NCI-H1105 treated with DMSO at 0.1 percent for 48 hours (cell line): Measurements from ENCODE around the gene USP17L25.
"Not testable (repeated sequence)": the region's sequence is repeated elsewhere in the genome, so short reads cannot be mapped to it uniquely, and the experiment has no call there.

Experiments used
- DNase-seq: peaks from one replicate; lab custom pipeline; 2025; lab: John Stamatoyannopoulos, UW

Gene USP17L25

DNA sequence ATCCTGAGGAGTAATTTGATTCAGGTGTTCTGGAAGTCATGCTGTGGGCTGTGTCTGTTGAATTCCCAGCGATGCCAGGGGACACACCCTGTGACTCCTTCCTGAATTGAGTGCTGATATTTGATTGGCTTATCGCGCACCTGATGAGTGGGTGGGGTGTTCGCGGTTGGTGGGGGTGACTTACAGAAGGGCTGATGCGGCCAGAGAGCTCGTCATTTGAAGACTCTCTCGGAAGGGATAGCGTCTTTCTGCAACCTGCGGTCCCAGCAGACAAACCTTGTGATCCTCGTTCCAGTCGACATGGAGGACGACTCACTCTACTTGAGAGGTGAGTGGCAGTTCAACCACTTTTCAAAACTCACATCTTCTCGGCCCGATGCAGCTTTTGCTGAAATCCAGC is at the start of gene USP17L25:
Gene USP17L25, plus strand, starts transcription at position 301 of the 400 bp plus-strand sequence. Its CDS starts 0 bp downstream, at position 301.
- not testable (repeated sequence) for DNase-seq

DNA sequence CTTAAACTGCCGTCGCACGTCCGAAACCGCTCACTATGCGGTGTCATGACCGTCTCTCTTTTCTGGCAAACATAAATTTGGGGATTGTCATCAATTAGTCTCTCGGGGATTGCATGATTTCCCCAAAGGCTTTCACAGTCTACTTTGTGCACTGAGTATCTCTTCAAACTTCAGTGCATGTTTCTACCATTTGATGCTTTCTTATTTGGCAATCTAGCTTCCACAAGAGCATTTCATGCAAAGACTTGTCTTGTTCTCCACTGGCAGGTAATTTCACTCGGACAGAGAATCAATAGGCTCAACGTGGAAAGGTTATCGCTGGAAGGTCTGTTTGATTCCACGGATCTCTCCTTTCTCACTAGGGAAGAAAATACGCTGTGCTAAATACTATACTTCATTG is 5.5 kb upstream of the USP17L25 start:
- not testable (repeated sequence) for DNase-seq

DNA sequence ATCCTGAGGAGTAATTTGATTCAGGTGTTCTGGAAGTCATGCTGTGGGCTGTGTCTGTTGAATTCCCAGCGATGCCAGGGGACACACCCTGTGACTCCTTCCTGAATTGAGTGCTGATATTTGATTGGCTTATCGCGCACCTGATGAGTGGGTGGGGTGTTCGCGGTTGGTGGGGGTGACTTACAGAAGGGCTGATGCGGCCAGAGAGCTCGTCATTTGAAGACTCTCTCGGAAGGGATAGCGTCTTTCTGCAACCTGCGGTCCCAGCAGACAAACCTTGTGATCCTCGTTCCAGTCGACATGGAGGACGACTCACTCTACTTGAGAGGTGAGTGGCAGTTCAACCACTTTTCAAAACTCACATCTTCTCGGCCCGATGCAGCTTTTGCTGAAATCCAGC is 4.8 kb upstream of the USP17L25 start, which contains the start of gene USP17L24:
Gene USP17L24, plus strand, starts transcription at position 301 of the 400 bp plus-strand sequence. Its CDS starts 0 bp downstream, at position 301.
- not testable (repeated sequence) for DNase-seq

DNA sequence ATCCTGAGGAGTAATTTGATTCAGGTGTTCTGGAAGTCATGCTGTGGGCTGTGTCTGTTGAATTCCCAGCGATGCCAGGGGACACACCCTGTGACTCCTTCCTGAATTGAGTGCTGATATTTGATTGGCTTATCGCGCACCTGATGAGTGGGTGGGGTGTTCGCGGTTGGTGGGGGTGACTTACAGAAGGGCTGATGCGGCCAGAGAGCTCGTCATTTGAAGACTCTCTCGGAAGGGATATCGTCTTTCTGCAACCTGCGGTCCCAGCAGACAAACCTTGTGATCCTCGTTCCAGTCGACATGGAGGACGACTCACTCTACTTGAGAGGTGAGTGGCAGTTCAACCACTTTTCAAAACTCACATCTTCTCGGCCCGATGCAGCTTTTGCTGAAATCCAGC is 4.6 kb downstream of the USP17L25 start, which contains the start of gene USP17L26:
Gene USP17L26, plus strand, starts transcription at position 301 of the 400 bp plus-strand sequence. Its CDS starts 0 bp downstream, at position 301.
- DNase-seq: not testable (repeated sequence)

- not testable (repeated sequence) for DNase-seq
These were observed 9.4 kb downstream of the USP17L25 start, which contains the start of gene USP17L5 for GRCh38 chr4:9339103-9339502. USP17L5 (plus strand) TSS chr4:9339403; CDS start chr4:9339403, 0 bp downstream.

GRCh38 chr4:9343848-9344247 is 14.1 kb downstream of the USP17L25 start, which contains the start of gene USP17L27:
USP17L27 (plus strand) TSS chr4:9344148; CDS start chr4:9344148, 0 bp downstream.
- DNase-seq: not testable (repeated sequence)

- DNase-seq: not testable (repeated sequence)
These were observed 18.9 kb downstream of the USP17L25 start, which contains the start of gene USP17L28 for GRCh38 chr4:9348593-9348992. USP17L28 (plus strand) TSS chr4:9348893; CDS start chr4:9348893, 0 bp downstream.

- DNase-seq: not testable (repeated sequence)
These were observed 21.2 kb downstream of the USP17L25 start for GRCh38 chr4:9350866-9351265.

DNA sequence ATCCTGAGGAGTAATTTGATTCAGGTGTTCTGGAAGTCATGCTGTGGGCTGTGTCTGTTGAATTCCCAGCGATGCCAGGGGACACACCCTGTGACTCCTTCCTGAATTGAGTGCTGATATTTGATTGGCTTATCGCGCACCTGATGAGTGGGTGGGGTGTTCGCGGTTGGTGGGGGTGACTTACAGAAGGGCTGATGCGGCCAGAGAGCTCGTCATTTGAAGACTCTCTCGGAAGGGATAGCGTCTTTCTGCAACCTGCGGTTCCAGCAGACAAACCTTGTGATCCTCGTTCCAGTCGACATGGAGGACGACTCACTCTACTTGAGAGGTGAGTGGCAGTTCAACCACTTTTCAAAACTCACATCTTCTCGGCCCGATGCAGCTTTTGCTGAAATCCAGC is 23.6 kb downstream of the USP17L25 start, which contains the start of gene USP17L29:
Gene USP17L29, plus strand, starts transcription at position 301 of the 400 bp plus-strand sequence. Its CDS starts 0 bp downstream, at position 301.
- DNase-seq: not testable (repeated sequence)

GRCh38 chr4:9362829-9363228 is 33.1 kb downstream of the USP17L25 start, which contains the start of gene USP17L30:
USP17L30 (plus strand) TSS chr4:9363129; CDS start chr4:9363129, 0 bp downstream.
- not testable (repeated sequence) for DNase-seq

DNA sequence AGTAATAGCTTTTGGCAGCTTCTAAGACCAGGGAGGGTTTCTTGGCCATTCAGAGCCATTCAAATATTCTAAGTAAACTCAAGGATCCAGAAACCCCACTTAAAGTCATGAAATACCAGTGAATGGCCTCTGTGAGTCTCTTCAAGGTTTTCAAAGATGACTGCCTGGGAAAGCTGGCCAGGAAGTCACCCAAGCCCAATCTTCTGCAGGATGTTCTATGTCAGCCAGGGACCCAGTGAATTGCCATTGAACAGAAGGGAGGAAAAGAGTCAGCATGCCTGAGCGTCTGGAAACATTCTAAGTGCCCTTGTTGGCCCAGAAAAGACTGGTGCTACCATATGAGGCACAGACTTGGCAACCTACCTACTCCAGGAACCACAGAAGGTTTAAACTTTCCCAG is 50.2 kb downstream of the USP17L25 start:
- DNase-seq: not testable (repeated sequence)
